ENCODE data around the gene SLAIN2. TPM values are rescaled to one million over a fixed set of nuclear protein-coding genes. Genes with fewer than 3 reads are reported as not detected.

SLAIN2 gene
- total and polyA plus RNA-seq, 2 experiments from 2014 or later = 21.9 to 27.9 TPM

DNA sequence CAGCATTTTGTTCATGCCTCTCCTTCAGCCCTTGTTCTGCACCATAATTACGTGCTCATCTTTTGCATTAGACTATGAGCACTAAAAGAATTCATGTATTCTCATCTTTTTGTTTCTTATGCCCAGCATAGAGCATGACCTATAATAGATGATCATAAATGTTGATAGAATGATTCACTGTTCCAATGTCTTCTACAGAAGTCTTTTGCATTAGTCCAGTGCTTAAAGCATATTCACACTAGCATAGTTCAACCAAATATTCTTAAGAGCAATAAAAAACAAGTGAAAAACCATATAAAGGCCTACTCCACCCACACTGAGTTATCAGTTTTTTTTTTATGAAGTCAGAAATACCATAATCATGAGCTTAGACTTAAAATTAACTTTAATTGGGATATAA lies 105.3 kb downstream of the SLAIN2 start (continued):
- TF ChIP-seq, protein P1, sequence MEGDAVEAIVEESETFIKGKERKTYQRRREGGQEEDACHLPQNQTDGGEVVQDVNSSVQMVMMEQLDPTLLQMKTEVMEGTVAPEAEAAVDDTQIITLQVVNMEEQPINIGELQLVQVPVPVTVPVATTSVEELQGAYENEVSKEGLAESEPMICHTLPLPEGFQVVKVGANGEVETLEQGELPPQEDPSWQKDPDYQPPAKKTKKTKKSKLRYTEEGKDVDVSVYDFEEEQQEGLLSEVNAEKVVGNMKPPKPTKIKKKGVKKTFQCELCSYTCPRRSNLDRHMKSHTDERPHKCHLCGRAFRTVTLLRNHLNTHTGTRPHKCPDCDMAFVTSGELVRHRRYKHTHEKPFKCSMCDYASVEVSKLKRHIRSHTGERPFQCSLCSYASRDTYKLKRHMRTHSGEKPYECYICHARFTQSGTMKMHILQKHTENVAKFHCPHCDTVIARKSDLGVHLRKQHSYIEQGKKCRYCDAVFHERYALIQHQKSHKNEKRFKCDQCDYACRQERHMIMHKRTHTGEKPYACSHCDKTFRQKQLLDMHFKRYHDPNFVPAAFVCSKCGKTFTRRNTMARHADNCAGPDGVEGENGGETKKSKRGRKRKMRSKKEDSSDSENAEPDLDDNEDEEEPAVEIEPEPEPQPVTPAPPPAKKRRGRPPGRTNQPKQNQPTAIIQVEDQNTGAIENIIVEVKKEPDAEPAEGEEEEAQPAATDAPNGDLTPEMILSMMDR (conservative IDR thresholded peaks at IDR 0.05; ENCODE audit: low read depth in 2 of 2) = no peak
- no peak for TF ChIP-seq EZH2phosphoT487 (IDR thresholded peaks at IDR 0.05; ENCODE audit: unreplicated experiment)
- no peak for TF ChIP-seq CREB1 (CRISPR knock-in tag; IDR thresholded peaks at IDR 0.05; ENCODE audit: low read depth)
- TF ChIP-seq JUNB (IDR thresholded peaks at IDR 0.05; ENCODE audit: unreplicated experiment) = no peak
- TF ChIP-seq NANOG (IDR thresholded peaks at IDR 0.05; ENCODE audit: borderline replicate concordance) = no peak
- TF ChIP-seq, protein P2, sequence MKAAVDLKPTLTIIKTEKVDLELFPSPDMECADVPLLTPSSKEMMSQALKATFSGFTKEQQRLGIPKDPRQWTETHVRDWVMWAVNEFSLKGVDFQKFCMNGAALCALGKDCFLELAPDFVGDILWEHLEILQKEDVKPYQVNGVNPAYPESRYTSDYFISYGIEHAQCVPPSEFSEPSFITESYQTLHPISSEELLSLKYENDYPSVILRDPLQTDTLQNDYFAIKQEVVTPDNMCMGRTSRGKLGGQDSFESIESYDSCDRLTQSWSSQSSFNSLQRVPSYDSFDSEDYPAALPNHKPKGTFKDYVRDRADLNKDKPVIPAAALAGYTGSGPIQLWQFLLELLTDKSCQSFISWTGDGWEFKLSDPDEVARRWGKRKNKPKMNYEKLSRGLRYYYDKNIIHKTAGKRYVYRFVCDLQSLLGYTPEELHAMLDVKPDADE (IDR thresholded peaks at IDR 0.05) = no peak

DNA sequence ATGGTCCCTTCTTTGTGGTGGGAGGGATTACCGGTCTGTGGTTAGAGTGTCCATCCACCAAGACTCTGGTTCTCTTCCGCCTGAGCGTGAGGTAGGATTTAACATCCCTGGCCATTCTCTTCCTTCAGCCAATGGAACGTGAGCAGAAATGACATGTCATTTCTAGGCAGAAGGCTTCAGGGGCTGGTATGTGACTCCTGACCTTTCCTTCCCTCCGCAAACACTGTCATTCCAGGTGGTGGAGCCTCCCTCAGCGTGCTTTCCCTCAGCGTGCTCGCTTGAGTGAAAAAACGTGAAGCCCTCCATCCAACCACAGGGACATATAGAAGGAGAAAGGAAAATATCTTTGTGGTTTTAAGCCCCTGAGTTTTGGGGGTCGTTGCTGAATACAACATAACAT lies 107.8 kb downstream of the SLAIN2 start:
- Mint-ChIP-seq H3K36me3 (ENCODE audit: low read depth) (no peaks in the 10 kb centered on the region), H3K4me1 (no peaks in the 10 kb centered on the region), H3K27ac (no peak overlapping the region), H3K4me3 (no peak overlapping the region), H3K27me3 (ENCODE audit: insufficient read depth, low read depth, poor library complexity) (no peaks in the 10 kb centered on the region), H3K9me3 (no peaks in the 10 kb centered on the region)
- Histone ChIP-seq H3K4me3 (no peak overlapping the region), H3K4me1 (ENCODE audit: insufficient read depth) (no peaks in the 10 kb centered on the region), H3K36me3 (ENCODE audit: insufficient read depth) (no peaks in the 10 kb centered on the region), H3K27ac (ENCODE audit: low read depth) (no peak overlapping the region), H3K79me2 (replicated peaks; ENCODE audit: insufficient read depth) (no peaks in the 10 kb centered on the region), H4K20me1 (replicated peaks; ENCODE audit: insufficient read depth) (no peaks in the 10 kb centered on the region), H3K9me2 (ENCODE audit: insufficient read depth) (0 out of 2 replicates have a peak, but pooled peaks cover 2% of the 10 kb centered on the region), H2AFZ (peak overlapping the region; percentile 90), H3F3A (replicated peaks; ENCODE audit: low read depth) (peaks cover 3% of the 10 kb centered on the region; the same call in 1 of the 2 replicates), H3K4me2 (no peak overlapping the region), H3K27me3 (ENCODE audit: insufficient read depth) (no peaks in the 10 kb centered on the region)
- ATAC-seq (no peak), DNase-seq (ENCODE audit: low spot score) (no peak)
- TF ChIP-seq ZNF331 (CRISPR knock-in tag; IDR thresholded peaks at IDR 0.05; ENCODE audit: low read depth) (no peak), STAT1 (IDR thresholded peaks at IDR 0.05; ENCODE audit: unreplicated experiment) (no peak), POLR2AphosphoS5 (IDR thresholded peaks at IDR 0.05; ENCODE audit: low read depth) (no peak), NANOG (IDR thresholded peaks at IDR 0.05; ENCODE audit: borderline replicate concordance) (no peak)
- TF ChIP-seq, protein P1 (conservative IDR thresholded peaks at IDR 0.05; ENCODE audit: low read depth in 2 of 2) = no peak

All from GM23338 (cell line).